HEK293 (cell line): ENCODE data around the gene PPP1R18.
A peak's percentile ranks its signal among the peaks of the same experiment; 100 is the strongest.
"Not testable (repeated sequence)": the region's sequence is repeated elsewhere in the genome, so short reads cannot be mapped to it uniquely, and the experiment has no call there.

Experiments
- CTCF ChIA-PET: fragments of 350-600 bp; formaldehyde crosslinking; extraction: SDS; loops from one replicate; lab custom pipeline; 2021; ENCODE audit warnings: antibody characterized with exemption; lab: Yijun Ruan, JAX
- POLR2A ChIA-PET: fragments of 300-600 bp; formaldehyde crosslinking; extraction: SDS; loops from one replicate; lab custom pipeline; 2020; ENCODE audit warnings: antibody characterized with exemption, inconsistent platforms; lab: Yijun Ruan, JAX
- H3K27ac ChIP-seq: fragments of 200-500 bp; sonication (Bioruptor generic); 2 replicates; pipeline ENCODE4 v1.5.1; 2014; ENCODE audit warnings: low read depth, low read length, control low read depth, inconsistent platforms; ENCODE audit errors: extremely low read depth
- H3K36me3 ChIP-seq, 2 experiments: fragments of 200-500 bp in 1 of 2; sonication (Bioruptor generic) in 1 of 2; 1 replicate in 1 of 2; 2 replicates in 1 of 2; pipeline ENCODE4 v1.5.1; 2014 to 2017; ENCODE audit warnings: inconsistent platforms in 2 of 2, low read length in 2 of 2; ENCODE audit not compliant: control insufficient read depth in 2 of 2, insufficient read depth in 1 of 2
- H3K4me1 ChIP-seq: fragments of 200-500 bp; sonication (Bioruptor generic); 2 replicates; pipeline ENCODE4 v1.5.1; 2014; ENCODE audit warnings: mild to moderate bottlenecking, low read length, inconsistent platforms; ENCODE audit not compliant: control insufficient read depth, insufficient read depth
- H3K4me3 ChIP-seq: 2 replicates; pipeline ENCODE4 v1.5.1; 2011; ENCODE audit warnings: low read depth, mild to moderate bottlenecking, control low read depth, low read length, moderate library complexity
- H3K9me3 ChIP-seq: fragments of 200-500 bp; sonication (Bioruptor generic); 2 replicates; pipeline ENCODE4 v1.5.1; 2014; ENCODE audit warnings: low read depth, low read length, inconsistent platforms; ENCODE audit not compliant: control insufficient read depth, insufficient read depth
- EGR2 ChIP-seq: fragments of 450-650 bp; formaldehyde crosslinking; IDR thresholded peaks from 2 replicates; pipeline ENCODE4 v1.5.1; 2016; ENCODE audit warnings: low read depth, missing biosample characterization, missing genetic modification characterization
- ELK4 ChIP-seq: IDR thresholded peaks from 2 replicates; pipeline ENCODE4 v1.6.1; 2011; ENCODE audit warnings: mild to moderate bottlenecking, low read depth, low read length, borderline replicate concordance
- KLF8 ChIP-seq: fragments of 450-650 bp; formaldehyde crosslinking; IDR thresholded peaks from 2 replicates; pipeline ENCODE4 v1.5.1; 2016; ENCODE audit warnings: missing biosample characterization, missing genetic modification characterization
- KLF9 ChIP-seq: fragments of 450-650 bp; formaldehyde crosslinking; IDR thresholded peaks from 2 replicates; pipeline ENCODE4 v1.5.1; 2016; ENCODE audit warnings: missing biosample characterization, missing genetic modification characterization, low read depth
- OVOL3 ChIP-seq: fragments of 450-650 bp; formaldehyde crosslinking; IDR thresholded peaks from 2 replicates; pipeline ENCODE4 v1.5.1; 2016; ENCODE audit warnings: missing biosample characterization, missing genetic modification characterization
- REPIN1 ChIP-seq: fragments of 450-650 bp; formaldehyde crosslinking; IDR thresholded peaks from 2 replicates; pipeline ENCODE4 v1.5.1; 2017; ENCODE audit warnings: missing biosample characterization, missing genetic modification characterization, low read depth
- SP3 ChIP-seq: fragments of 450-650 bp; formaldehyde crosslinking; IDR thresholded peaks from 2 replicates; pipeline ENCODE4 v1.5.1; 2016; ENCODE audit warnings: missing biosample characterization, missing genetic modification characterization
- SP7 ChIP-seq: fragments of 450-650 bp; formaldehyde crosslinking; IDR thresholded peaks from 2 replicates; pipeline ENCODE4 v1.5.1; 2016; ENCODE audit warnings: missing biosample characterization, missing genetic modification characterization
- TSHZ1 ChIP-seq: fragments of 450-650 bp; formaldehyde crosslinking; IDR thresholded peaks from 2 replicates; pipeline ENCODE4 v1.5.1; 2016; ENCODE audit warnings: missing biosample characterization, missing genetic modification characterization, borderline replicate concordance
- ZBTB48 ChIP-seq: fragments of 450-650 bp; formaldehyde crosslinking; IDR thresholded peaks from 2 replicates; pipeline ENCODE4 v1.5.1; 2016; ENCODE audit warnings: missing biosample characterization, missing genetic modification characterization
- ZBTB7A ChIP-seq: fragments of 450-650 bp; formaldehyde crosslinking; IDR thresholded peaks from 2 replicates; pipeline ENCODE4 v1.5.1; 2016; ENCODE audit warnings: low read depth, missing biosample characterization, missing genetic modification characterization
- ZBTB8A ChIP-seq: fragments of 450-650 bp; formaldehyde crosslinking; IDR thresholded peaks from 2 replicates; pipeline ENCODE4 v1.5.1; 2016; ENCODE audit warnings: missing biosample characterization, missing genetic modification characterization
- ZEB2 ChIP-seq: fragments of 450-650 bp; formaldehyde crosslinking; IDR thresholded peaks from 2 replicates; pipeline ENCODE4 v1.5.1; 2016; ENCODE audit warnings: missing biosample characterization, missing genetic modification characterization
- ZFHX2 ChIP-seq: fragments of 450-650 bp; formaldehyde crosslinking; conservative IDR thresholded peaks from 2 replicates; pipeline ENCODE4 v1.5.1; 2016; ENCODE audit warnings: missing biosample characterization, missing genetic modification characterization
- ZNF157 ChIP-seq: fragments of 450-650 bp; formaldehyde crosslinking; IDR thresholded peaks from 2 replicates; pipeline ENCODE4 v1.5.1; 2016; ENCODE audit warnings: missing biosample characterization, missing genetic modification characterization
- ZNF24 ChIP-seq: fragments of 450-650 bp; formaldehyde crosslinking; IDR thresholded peaks from 2 replicates; pipeline ENCODE4 v1.5.1; 2016; ENCODE audit warnings: missing biosample characterization, missing genetic modification characterization
- ZNF37A ChIP-seq: fragments of 450-650 bp; IDR thresholded peaks from 2 replicates; pipeline ENCODE4 v1.5.1; 2018; ENCODE audit warnings: missing biosample characterization, missing genetic modification characterization
- ZNF433 ChIP-seq: fragments of 450-650 bp; formaldehyde crosslinking; IDR thresholded peaks from 2 replicates; pipeline ENCODE4 v1.5.1; 2016; ENCODE audit warnings: missing biosample characterization, missing genetic modification characterization, low read depth
- ZNF548 ChIP-seq: fragments of 450-650 bp; formaldehyde crosslinking; IDR thresholded peaks from 2 replicates; pipeline ENCODE4 v1.5.1; 2016; ENCODE audit warnings: missing biosample characterization, missing genetic modification characterization
- ZNF561 ChIP-seq: fragments of 450-650 bp; IDR thresholded peaks from 2 replicates; pipeline ENCODE4 v1.5.1; 2018; ENCODE audit warnings: missing biosample characterization, missing genetic modification characterization, borderline replicate concordance
- ZNF629 ChIP-seq: fragments of 450-650 bp; formaldehyde crosslinking; IDR thresholded peaks from 2 replicates; pipeline ENCODE4 v1.5.1; 2017; ENCODE audit warnings: missing biosample characterization, missing genetic modification characterization
- ZNF639 ChIP-seq: fragments of 450-650 bp; formaldehyde crosslinking; IDR thresholded peaks from 2 replicates; pipeline ENCODE4 v1.5.1; 2016; ENCODE audit warnings: missing biosample characterization, missing genetic modification characterization
- ZXDB ChIP-seq: fragments of 450-650 bp; formaldehyde crosslinking; IDR thresholded peaks from 2 replicates; pipeline ENCODE4 v1.5.1; 2016; ENCODE audit warnings: missing biosample characterization, missing genetic modification characterization
- TF ChIP-seq, protein P1 (sequence below): fragments of 450-650 bp; formaldehyde crosslinking; IDR thresholded peaks from 2 replicates; pipeline ENCODE4 v1.5.1; 2016; ENCODE audit warnings: missing biosample characterization, missing genetic modification characterization
- TF ChIP-seq, protein P2 (sequence below): fragments of 450-650 bp; formaldehyde crosslinking; IDR thresholded peaks from 2 replicates; pipeline ENCODE4 v1.5.1; 2016; ENCODE audit warnings: missing biosample characterization, missing genetic modification characterization

Gene PPP1R18

DNA sequence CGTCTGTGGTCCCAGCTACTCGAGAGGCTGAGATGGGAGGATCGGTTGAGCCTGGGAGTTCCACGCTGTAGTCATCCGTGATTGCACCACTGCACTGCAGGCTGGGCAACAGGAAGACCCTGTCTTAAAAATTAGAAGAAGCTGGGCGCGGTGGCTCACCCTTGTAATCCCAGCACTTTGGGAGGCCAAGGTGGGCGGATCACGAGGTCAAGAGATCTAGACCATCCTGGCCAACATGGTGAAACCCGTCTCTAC lies 35.5 kb upstream of the PPP1R18 start:
- peaks cover 15 to 44% of the 10 kb centered on the region in 2 experiments for H3K36me3 ChIP-seq
- H3K27ac ChIP-seq: peak overlapping the region; percentile 93
- not testable (repeated sequence) for H3K9me3 ChIP-seq, H3K4me1 ChIP-seq
- POLR2A ChIA-PET: interaction anchor here (0.6 to 10.1 kb wide), 19 partner anchors 9 to 162 kb away, joined by 3 to 235 read pairs (median 6); partner anchors contain the start of genes DHX16, FLOT1 and NRM
- H3K4me3 ChIP-seq: peak overlapping the region; percentile 87
- TF ChIP-seq ZNF639 (tag by site-specific recombination): 0 out of 2 replicates have a peak, but pooled peaks have one; percentile 4
- CTCF ChIA-PET: interaction anchor here (0.6 to 18.7 kb wide), 48 partner anchors 9 to 366 kb away, joined by 3 to 692 read pairs (median 5); partner anchors contain the start of genes DHX16, MRPS18B, NRM and PPP1R10

GRCh38 chr6:30721198-30722024 lies 35.0 kb upstream of the PPP1R18 start:
- ChIA-PET POLR2A (interaction anchor here (0.6 to 10.1 kb wide), 26 partner anchors 9 to 193 kb away, joined by 3 to 235 read pairs (median 5); partner anchors contain the start of genes DHX16, FLOT1, GNL1 and GTF2H4), CTCF (interaction anchor here (0.6 to 18.7 kb wide), 39 partner anchors 8 to 366 kb away, joined by 3 to 692 read pairs (median 5); partner anchors contain the start of genes DHX16 and NRM)
- H3K4me1 ChIP-seq: peaks cover 6% of the 10 kb centered on the region
- peaks cover 15 to 44% of the 10 kb centered on the region in 2 experiments for H3K36me3 ChIP-seq
- no peaks in the 10 kb centered on the region for H3K9me3 ChIP-seq
- peak overlapping the region; percentile 93 for H3K27ac ChIP-seq
- peak overlapping the region; percentile 87 for H3K4me3 ChIP-seq
- TF ChIP-seq ZNF433 (tag by site-specific recombination) (peak; percentile 29; the same call in 1 of the 2 replicates), EGR2 (0 out of 2 replicates have a peak, but pooled peaks have one; percentile 45), ZBTB8A (tag by site-specific recombination) (peak; percentile 91; the same call in 1 of the 2 replicates), ZNF37A (tag by site-specific recombination) (no peak), OVOL3 (tag by site-specific recombination) (0 out of 2 replicates have a peak, but pooled peaks have one; percentile 10), ZBTB7A (tag by site-specific recombination) (peak; percentile 93), ZNF157 (tag by site-specific recombination) (no peak), ZBTB48 (tag by site-specific recombination) (no peak; the same call in 1 of the 2 replicates), ZNF629 (tag by site-specific recombination) (0 out of 2 replicates have a peak, but pooled peaks have one; percentile 37), ZFHX2 (tag by site-specific recombination) (peak; percentile 78), ZXDB (tag by site-specific recombination) (peak; percentile 72), KLF9 (peak; percentile 92), KLF8 (peak; percentile 82), ZNF561 (tag by site-specific recombination) (no peak), ZNF548 (no peak), SP3 (peak; percentile 70), TSHZ1 (tag by site-specific recombination) (no peak), ELK4 (no peak), REPIN1 (tag by site-specific recombination) (peak; percentile 34; the same call in 1 of the 2 replicates), ZNF24 (tag by site-specific recombination) (peak; percentile 37), ZEB2 (peak; percentile 61), SP7 (tag by site-specific recombination) (peak; percentile 66)
- TF ChIP-seq, protein P1, sequence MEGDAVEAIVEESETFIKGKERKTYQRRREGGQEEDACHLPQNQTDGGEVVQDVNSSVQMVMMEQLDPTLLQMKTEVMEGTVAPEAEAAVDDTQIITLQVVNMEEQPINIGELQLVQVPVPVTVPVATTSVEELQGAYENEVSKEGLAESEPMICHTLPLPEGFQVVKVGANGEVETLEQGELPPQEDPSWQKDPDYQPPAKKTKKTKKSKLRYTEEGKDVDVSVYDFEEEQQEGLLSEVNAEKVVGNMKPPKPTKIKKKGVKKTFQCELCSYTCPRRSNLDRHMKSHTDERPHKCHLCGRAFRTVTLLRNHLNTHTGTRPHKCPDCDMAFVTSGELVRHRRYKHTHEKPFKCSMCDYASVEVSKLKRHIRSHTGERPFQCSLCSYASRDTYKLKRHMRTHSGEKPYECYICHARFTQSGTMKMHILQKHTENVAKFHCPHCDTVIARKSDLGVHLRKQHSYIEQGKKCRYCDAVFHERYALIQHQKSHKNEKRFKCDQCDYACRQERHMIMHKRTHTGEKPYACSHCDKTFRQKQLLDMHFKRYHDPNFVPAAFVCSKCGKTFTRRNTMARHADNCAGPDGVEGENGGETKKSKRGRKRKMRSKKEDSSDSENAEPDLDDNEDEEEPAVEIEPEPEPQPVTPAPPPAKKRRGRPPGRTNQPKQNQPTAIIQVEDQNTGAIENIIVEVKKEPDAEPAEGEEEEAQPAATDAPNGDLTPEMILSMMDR (tag by site-specific recombination): peak; percentile 60
- TF ChIP-seq, protein P2, sequence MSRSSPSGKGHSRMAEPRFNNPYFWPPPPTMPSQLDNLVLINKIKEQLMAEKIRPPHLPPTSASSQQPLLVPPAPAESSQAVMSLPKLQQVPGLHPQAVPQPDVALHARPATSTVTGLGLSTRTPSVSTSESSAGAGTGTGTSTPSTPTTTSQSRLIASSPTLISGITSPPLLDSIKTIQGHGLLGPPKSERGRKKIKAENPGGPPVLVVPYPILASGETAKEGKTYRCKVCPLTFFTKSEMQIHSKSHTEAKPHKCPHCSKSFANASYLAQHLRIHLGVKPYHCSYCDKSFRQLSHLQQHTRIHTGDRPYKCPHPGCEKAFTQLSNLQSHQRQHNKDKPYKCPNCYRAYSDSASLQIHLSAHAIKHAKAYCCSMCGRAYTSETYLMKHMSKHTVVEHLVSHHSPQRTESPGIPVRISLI: peak; percentile 75; the same call in 1 of the 2 replicates
